ENCODE measurements around the gene BBOF1.

GRCh38 chr14:74065746-74066575, 46.8 kb downstream of the BBOF1 start:
- TF ChIP-seq POLR2A (IDR thresholded peaks at IDR 0.05; ENCODE audit: low read length): no peak
- no peak for TF ChIP-seq GATA1 (IDR thresholded peaks at IDR 0.05; ENCODE audit: low read depth, low read length)
